Muscle of leg (tissue), 11 donors: ENCODE measurements around the gene FOXB2. TPM values are rescaled to one million over a fixed set of nuclear protein-coding genes. Genes with fewer than 3 reads are reported as not detected.
"Not testable (repeated sequence)": the region's sequence is repeated elsewhere in the genome, so short reads cannot be mapped to it uniquely, and the experiment has no call there.

ENCODE experiments used
- DNase-seq: peaks from one replicate; pipeline ENCODE4 v3.0.0; 2013
- H3K27ac ChIP-seq: one replicate; pipeline ENCODE4 v1.5.1; 2013; ENCODE audit warnings: mild to moderate bottlenecking, low read length, control low read depth
- H3K27me3 ChIP-seq: one replicate; pipeline ENCODE4 v1.6.1; 2013; ENCODE audit warnings: low read length; ENCODE audit not compliant: control insufficient read depth, insufficient read depth
- H3K36me3 ChIP-seq: one replicate; pipeline ENCODE4 v1.6.1; 2013; ENCODE audit warnings: low read length; ENCODE audit not compliant: control insufficient read depth, insufficient read depth
- H3K4me1 ChIP-seq: one replicate; pipeline ENCODE4 v1.6.1; 2013; ENCODE audit warnings: low read length; ENCODE audit not compliant: control insufficient read depth, insufficient read depth
- H3K4me3 ChIP-seq: one replicate; pipeline ENCODE4 v1.5.1; 2013; ENCODE audit warnings: low read length, control low read depth
- H3K9me3 ChIP-seq: replicated peaks from 2 replicates; pipeline ENCODE4 v1.6.1; 2013; ENCODE audit warnings: low read depth, low read length; ENCODE audit not compliant: control insufficient read depth
- WGBS: methylation state at CpG from one replicate; pipeline ENCODE4 v1.1.5; 2013; ENCODE audit warnings: missing lambda C conversion rate; ENCODE audit not compliant: insufficient coverage; 5-methylcytosine and 5-hydroxymethylcytosine counted together
- polyA plus RNA-seq, 8 donors: library from polyadenylated mRNA; unstranded; fragments of 120-200 nt; gene quantifications; one replicate each; pipeline versions ENCODE4 v1.2.1 to v1.2.3, GENCODE V29; 2013; ENCODE audit warnings: inconsistent platforms in 1 of 8, low replicate concordance in 1 of 8; ENCODE audit not compliant: insufficient read length in 8 of 8, insufficient read depth in 1 of 8
- total RNA-seq: library from RNA; stranded (reverse); fragments of 120-200 nt; gene quantifications from one replicate; pipeline ENCODE4 v1.2.4, GENCODE V29; 2013

The FOXB2 gene
- total and polyA plus RNA-seq, 9 donors = not detected

GRCh38 chr9:77021922-77022782, 2.7 kb downstream of the FOXB2 start:
- Histone ChIP-seq H3K27me3 (peaks cover 87% of the 10 kb centered on the region), H3K36me3 (no peaks in the 10 kb centered on the region), H3K9me3 (no peaks in the 10 kb centered on the region), H3K4me3 (no peak overlapping the region), H3K27ac (no peak overlapping the region), H3K4me1 (peaks cover 28% of the 10 kb centered on the region)
- no peak for DNase-seq
- WGBS = 4% methylated on average over 20 of the region's 37 CpGs

DNA sequence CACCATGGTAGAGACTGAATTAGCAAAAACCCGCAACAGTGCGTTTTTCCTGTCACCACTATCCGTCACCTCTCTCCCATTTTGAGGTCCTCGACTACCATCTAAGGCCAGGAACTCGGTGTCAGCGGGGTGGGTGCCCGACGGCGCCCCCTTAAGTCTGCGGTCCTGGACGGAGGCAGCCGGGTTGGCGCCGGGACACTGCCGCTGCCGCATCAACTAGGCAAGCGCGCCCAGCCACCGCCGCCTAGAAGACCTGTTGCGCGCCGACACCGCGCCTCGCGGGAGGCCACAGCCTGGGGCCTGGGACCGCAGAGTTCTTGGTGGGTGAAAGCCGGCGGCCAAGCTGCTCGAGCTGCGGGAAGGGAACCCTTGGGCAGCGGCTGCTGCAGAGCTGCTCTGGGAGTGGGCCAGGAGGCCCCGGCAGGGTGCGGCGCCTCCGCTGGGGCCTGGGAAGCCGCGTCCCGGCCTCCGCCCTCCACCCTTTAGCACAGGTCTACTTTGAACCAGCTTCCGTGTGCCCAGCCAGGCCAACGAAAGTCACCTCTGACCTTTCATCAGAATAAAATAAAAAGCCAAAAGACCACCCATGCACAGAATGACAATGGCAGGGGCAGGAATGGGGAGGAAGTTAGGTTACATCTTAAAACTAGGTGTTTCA, 3.5 kb downstream of the FOXB2 start:
- 4% methylated on average over 39 of the region's 43 CpGs for WGBS
- DNase-seq = no peak
- Histone ChIP-seq H3K36me3 (no peaks in the 10 kb centered on the region), H3K27ac (no peak overlapping the region), H3K27me3 (peaks cover 82% of the 10 kb centered on the region), H3K9me3 (no peaks in the 10 kb centered on the region), H3K4me3 (no peak overlapping the region), H3K4me1 (peaks cover 28% of the 10 kb centered on the region)

GRCh38 chr9:77023726-77024125, 4.3 kb downstream of the FOXB2 start:
- H3K4me3 ChIP-seq = no peak overlapping the region
- 41% methylated on average over 7 of the region's 10 CpGs for WGBS

GRCh38 chr9:77024776-77025545, 5.5 kb downstream of the FOXB2 start:
- Histone ChIP-seq H3K4me3 (no peak overlapping the region), H3K27ac (no peak overlapping the region), H3K4me1 (peaks cover 11% of the 10 kb centered on the region), H3K9me3 (no peaks in the 10 kb centered on the region), H3K27me3 (peaks cover 70% of the 10 kb centered on the region), H3K36me3 (no peaks in the 10 kb centered on the region)
- no peak for DNase-seq
- WGBS = 64% methylated on average over 2 of the region's 3 CpGs

More at GRCh38 chr9:77023726-77024125, 4.3 kb downstream of the FOXB2 start:
- Histone ChIP-seq H3K9me3 (no peaks in the 10 kb centered on the region), H3K27me3 (peaks cover 81% of the 10 kb centered on the region), H3K27ac (no peak overlapping the region), H3K36me3 (no peaks in the 10 kb centered on the region), H3K4me1 (peaks cover 21% of the 10 kb centered on the region)
- no peak for DNase-seq

GRCh38 chr9:77028478-77028877, 9.0 kb downstream of the FOXB2 start:
- 40% methylated on average over 2 of the region's 3 CpGs for WGBS
- Histone ChIP-seq H3K9me3 (no peaks in the 10 kb centered on the region), H3K4me3 (no peak overlapping the region), H3K27me3 (peaks cover 42% of the 10 kb centered on the region), H3K4me1 (no peaks in the 10 kb centered on the region), H3K36me3 (no peaks in the 10 kb centered on the region), H3K27ac (no peak overlapping the region)
- DNase-seq = no peak

DNA sequence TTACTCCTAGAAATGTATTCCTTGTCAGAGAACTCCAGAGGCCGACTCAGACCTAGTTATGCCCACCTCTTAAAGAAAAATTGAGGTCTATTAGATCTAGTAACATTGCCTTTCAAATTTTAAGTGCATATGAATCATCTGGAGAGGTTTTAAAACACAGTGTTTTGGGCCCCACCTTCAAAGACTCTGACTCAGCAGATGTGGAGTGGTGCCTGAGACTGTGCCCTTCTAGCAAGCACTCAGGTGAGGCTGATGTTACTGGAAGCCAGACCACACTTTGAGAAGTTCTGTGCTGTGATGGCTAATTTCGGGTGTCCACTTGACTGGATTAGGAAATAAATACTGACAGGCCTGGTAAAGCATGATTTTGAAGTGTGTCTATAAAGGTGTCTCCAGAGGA, 10.6 kb downstream of the FOXB2 start:
- no peaks in the 10 kb centered on the region for H3K36me3 ChIP-seq
- H3K27me3 ChIP-seq = peaks cover 28% of the 10 kb centered on the region
- WGBS = 50% methylated on average over 1 of the region's 2 CpGs
- no peak overlapping the region for H3K4me3 ChIP-seq
- DNase-seq = no peak
- H3K27ac ChIP-seq = no peak overlapping the region
- no peaks in the 10 kb centered on the region for H3K9me3 ChIP-seq
- H3K4me1 ChIP-seq = no peaks in the 10 kb centered on the region

DNA sequence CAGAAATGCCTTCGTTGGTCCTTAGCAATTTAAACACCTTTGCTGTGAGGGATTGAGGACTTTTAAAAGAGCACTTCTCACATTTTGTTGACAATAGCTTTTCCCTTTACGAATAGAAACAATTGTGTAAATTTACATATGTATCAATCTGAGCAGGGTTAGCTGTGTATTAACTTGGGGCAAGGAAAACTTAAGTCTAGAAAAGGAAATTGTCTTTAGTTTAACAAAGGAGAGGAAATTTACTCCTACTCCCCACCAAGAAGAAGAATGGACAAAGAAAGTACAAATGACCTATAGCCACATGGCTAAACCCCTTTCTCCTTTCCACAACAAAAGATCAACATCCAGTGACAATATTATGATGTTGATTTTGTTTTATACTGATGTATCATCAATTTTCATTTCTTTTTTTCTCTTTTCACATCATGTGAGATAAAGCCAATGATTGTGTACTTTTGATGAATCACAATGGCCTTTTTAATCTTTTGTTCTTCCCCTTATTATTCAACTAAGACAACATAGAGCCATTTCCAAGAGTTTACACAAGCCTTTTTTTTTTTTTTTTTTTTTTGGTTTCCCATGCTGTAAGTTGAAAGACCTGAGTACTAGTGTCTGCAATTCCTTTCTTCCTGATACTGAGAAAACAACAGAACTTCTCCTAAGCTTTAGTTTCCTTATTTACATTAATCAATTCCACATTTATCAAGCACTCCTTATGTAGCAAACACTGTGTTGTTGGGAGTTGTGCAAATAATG, 19.0 kb downstream of the FOXB2 start:
- DNase-seq = no peak
- H3K4me3 ChIP-seq = no peak overlapping the region
- H3K36me3 ChIP-seq = no peaks in the 10 kb centered on the region
- no peaks in the 10 kb centered on the region for H3K4me1 ChIP-seq
- WGBS = no CpG with 5 or more reads among the region's 2 CpGs
- H3K27ac ChIP-seq = no peak overlapping the region
- no peaks in the 10 kb centered on the region for H3K27me3 ChIP-seq
- no peaks in the 10 kb centered on the region for H3K9me3 ChIP-seq

- no peaks in the 10 kb centered on the region for H3K9me3 ChIP-seq
- H3K4me1 ChIP-seq = no peaks in the 10 kb centered on the region
- H3K4me3 ChIP-seq = no peak overlapping the region
- WGBS = 75% methylated on average over 7 of the region's 7 CpGs
- no peak overlapping the region for H3K27ac ChIP-seq
- H3K27me3 ChIP-seq = no peaks in the 10 kb centered on the region
- no peak for DNase-seq
- no peaks in the 10 kb centered on the region for H3K36me3 ChIP-seq
Observed at GRCh38 chr9:77040340-77040739, 20.9 kb downstream of the FOXB2 start.

- not testable (repeated sequence) for H3K4me1 ChIP-seq, H3K27ac ChIP-seq, H3K36me3 ChIP-seq, DNase-seq, H3K4me3 ChIP-seq, H3K9me3 ChIP-seq, H3K27me3 ChIP-seq
- no CpG with 5 or more reads among the region's 4 CpGs for WGBS
Observed at GRCh38 chr9:77043743-77044142, 24.3 kb downstream of the FOXB2 start.
